ENCODE measurements around the gene CSNK2A3.
"Not testable (repeated sequence)": the region's sequence is repeated elsewhere in the genome, so short reads cannot be mapped to it uniquely, and the experiment has no call there.

Gene CSNK2A3

GRCh38 chr11:11352878-11353277 is at the start of gene CSNK2A3:
TSS of gene CSNK2A3 (minus strand) at chr11:11353250. CDS start at chr11:11353119, 131 bp downstream.
- not testable (repeated sequence) for DNase-seq (ENCODE audit: low spot score)

- DNase-seq (ENCODE audit: low spot score) = no peak
Measured at GRCh38 chr11:11401960-11402535, 49.0 kb upstream of the CSNK2A3 start.

GRCh38 chr11:11400635-11401232 is 47.7 kb upstream of the CSNK2A3 start:
- no peak for DNase-seq (ENCODE audit: low spot score)

GRCh38 chr11:11400121-11400520 is 47.1 kb upstream of the CSNK2A3 start:
- DNase-seq (ENCODE audit: low spot score) = no peak

GRCh38 chr11:11397781-11398180 is 44.7 kb upstream of the CSNK2A3 start:
- DNase-seq (ENCODE audit: low spot score) = no peak

- DNase-seq (ENCODE audit: low spot score) = no peak
Measured at GRCh38 chr11:11397036-11397415, 44.0 kb upstream of the CSNK2A3 start.

GRCh38 chr11:11396301-11397035 is 43.4 kb upstream of the CSNK2A3 start:
- no peak for DNase-seq (ENCODE audit: low spot score)

GRCh38 chr11:11395126-11395525 is 42.1 kb upstream of the CSNK2A3 start:
- DNase-seq (ENCODE audit: low spot score) = no peak

GRCh38 chr11:11394241-11394640 is 41.2 kb upstream of the CSNK2A3 start:
- no peak for DNase-seq (ENCODE audit: low spot score)

- DNase-seq (ENCODE audit: low spot score) = no peak
Measured at GRCh38 chr11:11391796-11392463, 38.9 kb upstream of the CSNK2A3 start.

GRCh38 chr11:11391169-11391568 is 38.1 kb upstream of the CSNK2A3 start:
- no peak for DNase-seq (ENCODE audit: low spot score)

GRCh38 chr11:11390068-11390771 is 37.2 kb upstream of the CSNK2A3 start:
- DNase-seq (ENCODE audit: low spot score) = no peak

- no peak for DNase-seq (ENCODE audit: low spot score)
Measured at GRCh38 chr11:11389238-11389637, 36.2 kb upstream of the CSNK2A3 start.

GRCh38 chr11:11387622-11388305 is 34.7 kb upstream of the CSNK2A3 start:
- no peak for DNase-seq (ENCODE audit: low spot score)

GRCh38 chr11:11387207-11387606 is 34.2 kb upstream of the CSNK2A3 start:
- DNase-seq (ENCODE audit: low spot score) = no peak

GRCh38 chr11:11384829-11385228 is 31.8 kb upstream of the CSNK2A3 start:
- no peak for DNase-seq (ENCODE audit: low spot score)

- DNase-seq (ENCODE audit: low spot score) = no peak
Measured at GRCh38 chr11:11383995-11384394, 30.9 kb upstream of the CSNK2A3 start.

- no peak for DNase-seq (ENCODE audit: low spot score)
Measured at GRCh38 chr11:11382858-11383532, 29.9 kb upstream of the CSNK2A3 start.

- no peak for DNase-seq (ENCODE audit: low spot score)
Measured at GRCh38 chr11:11381471-11382105, 28.5 kb upstream of the CSNK2A3 start.

- no peak for DNase-seq (ENCODE audit: low spot score)
Measured at GRCh38 chr11:11380883-11381282, 27.8 kb upstream of the CSNK2A3 start.

GRCh38 chr11:11380340-11380739 is 27.3 kb upstream of the CSNK2A3 start:
- no peak for DNase-seq (ENCODE audit: low spot score)
